HL-60 (cell line): ENCODE data around the gene PBXIP1.

ENCODE experiments used
- DNase-seq, 2 experiments: peaks; one replicate each; pipeline ENCODE4 v3.0.0-alpha.2; 2010 to 2020; ENCODE audit warnings: low read depth in 1 of 2, low spot score in 1 of 2
- H3K27ac ChIP-seq: fragments of 250-450 bp; sonication (Bioruptor Pico); replicated peaks from 2 replicates; pipeline ENCODE4 v1.5.1; 2020; ENCODE audit warnings: mild to moderate bottlenecking, moderate library complexity
- H3K27me3 ChIP-seq: fragments of 250-450 bp; sonication (Bioruptor Pico); 2 replicates; pipeline ENCODE4 v1.5.1; 2021; ENCODE audit warnings: mild to moderate bottlenecking, moderate library complexity; ENCODE audit not compliant: insufficient read depth, poor library complexity, severe bottlenecking
- H3K4me3 ChIP-seq: replicated peaks from 2 replicates; pipeline ENCODE4 v1.5.1; 2011; ENCODE audit warnings: mild to moderate bottlenecking, control low read depth, low read length; ENCODE audit not compliant: insufficient read depth
- GABPA ChIP-seq: IDR thresholded peaks from 2 replicates; pipeline ENCODE4 v1.6.1; 2012; ENCODE audit warnings: low read depth
- POLR2AphosphoS5 ChIP-seq: IDR thresholded peaks from 2 replicates; pipeline ENCODE4 v1.6.1; 2012; ENCODE audit warnings: low read depth
- SPI1 ChIP-seq: IDR thresholded peaks from 2 replicates; pipeline ENCODE4 v1.6.1; 2012; ENCODE audit warnings: low read depth, mild to moderate bottlenecking, borderline replicate concordance
- TF ChIP-seq, protein P1 (sequence below): IDR thresholded peaks from 2 replicates; pipeline ENCODE4 v1.6.1; 2012; ENCODE audit warnings: low read depth; ENCODE audit not compliant: insufficient replicate concordance
- TF ChIP-seq, protein P2 (sequence below): IDR thresholded peaks from one replicate; pipeline ENCODE4 v1.5.1; 2011; ENCODE audit warnings: low read length, control low read depth, inconsistent platforms; ENCODE audit not compliant: insufficient read depth

The PBXIP1 gene

DNA sequence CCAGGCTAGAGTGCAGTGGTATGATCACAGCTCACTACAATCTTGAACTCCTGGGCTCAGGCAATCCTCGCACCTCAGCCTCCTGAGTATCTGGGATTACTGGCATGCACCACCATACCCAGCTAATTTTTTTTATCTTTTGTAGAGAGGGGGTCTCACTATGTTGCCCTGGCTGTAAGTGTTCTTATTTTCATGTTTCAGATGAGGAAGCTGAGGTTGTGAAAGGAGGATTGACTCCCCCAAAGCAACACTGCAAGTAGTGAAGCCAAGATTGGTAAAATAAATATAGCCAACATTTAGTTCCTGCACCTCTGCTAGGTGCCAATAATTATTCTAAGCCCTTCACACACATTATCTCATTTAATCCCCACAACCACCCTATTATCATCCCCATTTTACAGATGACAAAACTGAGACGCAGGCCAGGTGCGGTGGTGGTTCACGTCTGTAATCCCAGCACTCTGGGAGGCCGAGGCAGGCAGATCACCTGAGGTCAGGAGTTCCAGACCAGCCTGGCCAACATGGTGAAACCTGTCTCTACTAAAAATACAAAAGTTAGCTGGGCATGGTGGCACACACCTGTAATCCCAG, 21.4 kb downstream of the PBXIP1 start:
- Histone ChIP-seq H3K4me3 (no peak overlapping the region), H3K27me3 (no peaks in the 10 kb centered on the region), H3K27ac (no peak overlapping the region)
- TF ChIP-seq SPI1 (no peak), GABPA (no peak), POLR2AphosphoS5 (no peak)
- TF ChIP-seq, protein P1, sequence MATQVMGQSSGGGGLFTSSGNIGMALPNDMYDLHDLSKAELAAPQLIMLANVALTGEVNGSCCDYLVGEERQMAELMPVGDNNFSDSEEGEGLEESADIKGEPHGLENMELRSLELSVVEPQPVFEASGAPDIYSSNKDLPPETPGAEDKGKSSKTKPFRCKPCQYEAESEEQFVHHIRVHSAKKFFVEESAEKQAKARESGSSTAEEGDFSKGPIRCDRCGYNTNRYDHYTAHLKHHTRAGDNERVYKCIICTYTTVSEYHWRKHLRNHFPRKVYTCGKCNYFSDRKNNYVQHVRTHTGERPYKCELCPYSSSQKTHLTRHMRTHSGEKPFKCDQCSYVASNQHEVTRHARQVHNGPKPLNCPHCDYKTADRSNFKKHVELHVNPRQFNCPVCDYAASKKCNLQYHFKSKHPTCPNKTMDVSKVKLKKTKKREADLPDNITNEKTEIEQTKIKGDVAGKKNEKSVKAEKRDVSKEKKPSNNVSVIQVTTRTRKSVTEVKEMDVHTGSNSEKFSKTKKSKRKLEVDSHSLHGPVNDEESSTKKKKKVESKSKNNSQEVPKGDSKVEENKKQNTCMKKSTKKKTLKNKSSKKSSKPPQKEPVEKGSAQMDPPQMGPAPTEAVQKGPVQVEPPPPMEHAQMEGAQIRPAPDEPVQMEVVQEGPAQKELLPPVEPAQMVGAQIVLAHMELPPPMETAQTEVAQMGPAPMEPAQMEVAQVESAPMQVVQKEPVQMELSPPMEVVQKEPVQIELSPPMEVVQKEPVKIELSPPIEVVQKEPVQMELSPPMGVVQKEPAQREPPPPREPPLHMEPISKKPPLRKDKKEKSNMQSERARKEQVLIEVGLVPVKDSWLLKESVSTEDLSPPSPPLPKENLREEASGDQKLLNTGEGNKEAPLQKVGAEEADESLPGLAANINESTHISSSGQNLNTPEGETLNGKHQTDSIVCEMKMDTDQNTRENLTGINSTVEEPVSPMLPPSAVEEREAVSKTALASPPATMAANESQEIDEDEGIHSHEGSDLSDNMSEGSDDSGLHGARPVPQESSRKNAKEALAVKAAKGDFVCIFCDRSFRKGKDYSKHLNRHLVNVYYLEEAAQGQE: no peak
- TF ChIP-seq, protein P2, sequence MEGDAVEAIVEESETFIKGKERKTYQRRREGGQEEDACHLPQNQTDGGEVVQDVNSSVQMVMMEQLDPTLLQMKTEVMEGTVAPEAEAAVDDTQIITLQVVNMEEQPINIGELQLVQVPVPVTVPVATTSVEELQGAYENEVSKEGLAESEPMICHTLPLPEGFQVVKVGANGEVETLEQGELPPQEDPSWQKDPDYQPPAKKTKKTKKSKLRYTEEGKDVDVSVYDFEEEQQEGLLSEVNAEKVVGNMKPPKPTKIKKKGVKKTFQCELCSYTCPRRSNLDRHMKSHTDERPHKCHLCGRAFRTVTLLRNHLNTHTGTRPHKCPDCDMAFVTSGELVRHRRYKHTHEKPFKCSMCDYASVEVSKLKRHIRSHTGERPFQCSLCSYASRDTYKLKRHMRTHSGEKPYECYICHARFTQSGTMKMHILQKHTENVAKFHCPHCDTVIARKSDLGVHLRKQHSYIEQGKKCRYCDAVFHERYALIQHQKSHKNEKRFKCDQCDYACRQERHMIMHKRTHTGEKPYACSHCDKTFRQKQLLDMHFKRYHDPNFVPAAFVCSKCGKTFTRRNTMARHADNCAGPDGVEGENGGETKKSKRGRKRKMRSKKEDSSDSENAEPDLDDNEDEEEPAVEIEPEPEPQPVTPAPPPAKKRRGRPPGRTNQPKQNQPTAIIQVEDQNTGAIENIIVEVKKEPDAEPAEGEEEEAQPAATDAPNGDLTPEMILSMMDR: no peak
- DNase-seq: no peak

DNA sequence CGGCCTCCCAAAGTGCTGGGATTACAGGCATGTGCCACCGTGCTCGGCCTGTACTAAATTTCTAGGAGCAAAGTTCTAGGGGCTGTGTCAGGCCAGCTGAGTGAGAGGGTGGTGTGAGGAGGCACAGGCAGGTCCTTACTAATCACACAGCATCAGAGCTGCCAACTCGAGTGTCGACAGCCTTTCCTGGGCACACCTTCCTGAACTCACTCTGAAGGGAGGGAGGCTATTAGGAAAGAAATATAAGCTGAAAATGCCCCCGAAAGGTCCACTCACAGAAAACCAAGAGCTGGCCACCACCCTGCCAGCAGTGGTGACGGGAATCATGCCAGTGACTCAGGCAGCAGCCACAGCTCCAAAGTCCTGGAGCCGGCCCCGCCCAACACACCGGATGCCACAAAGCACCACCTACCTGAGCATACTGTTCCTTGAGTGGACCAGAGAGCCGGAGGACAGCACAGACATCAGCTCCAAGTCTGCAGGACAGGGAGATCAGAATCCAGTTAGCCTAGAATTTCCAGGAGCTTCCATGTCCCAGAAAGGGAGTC, 23.9 kb downstream of the PBXIP1 start:
- Histone ChIP-seq H3K4me3 (no peak overlapping the region), H3K27ac (no peak overlapping the region)
- TF ChIP-seq, protein P1: no peak
- TF ChIP-seq GABPA (no peak), POLR2AphosphoS5 (no peak), SPI1 (no peak)
- TF ChIP-seq, protein P2: no peak

DNA sequence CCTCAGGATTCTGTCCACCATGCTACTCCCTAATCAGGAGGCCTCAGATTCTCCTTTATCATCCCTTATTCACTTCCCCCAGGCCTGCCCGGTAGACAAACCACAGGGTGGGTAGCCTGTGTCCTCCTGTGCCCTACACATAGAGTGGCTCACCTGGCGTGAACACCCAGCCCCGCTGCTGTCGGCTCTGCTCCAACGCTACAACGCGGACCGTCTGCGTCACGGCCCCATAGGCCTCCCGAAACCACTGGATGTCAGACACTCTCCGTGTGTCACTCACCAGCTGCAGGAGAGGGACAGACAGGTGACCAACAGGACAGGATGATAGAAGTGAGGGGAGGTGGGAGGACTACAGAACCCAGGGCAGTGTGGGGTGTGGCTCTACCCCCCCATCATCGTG, 29.7 kb downstream of the PBXIP1 start:
- TF ChIP-seq, protein P1: no peak
- no peak for TF ChIP-seq SPI1
- TF ChIP-seq GABPA: no peak
- TF ChIP-seq, protein P2: no peak
- peak overlapping the region; percentile 24; the same call in 1 of the 2 replicates for H3K27ac ChIP-seq
- H3K4me3 ChIP-seq: no peak overlapping the region
- no peaks in the 10 kb centered on the region for H3K27me3 ChIP-seq
- no peak for DNase-seq

More for the DNA sequence above, 23.9 kb downstream of the PBXIP1 start:
- DNase-seq: no peak
- H3K27me3 ChIP-seq: no peaks in the 10 kb centered on the region
